ENCODE results near the gene PLXNA4. TPM values are rescaled to one million over a fixed set of nuclear protein-coding genes. Genes with fewer than 3 reads are reported as not detected.

PLXNA4 gene
- total RNA-seq, 1 experiment from 2014 or later = 1.0 TPM

GRCh38 chr7:132618271-132618955, 42.1 kb upstream of the PLXNA4 start:
- Histone ChIP-seq H2AFZ (no peak overlapping the region), H3K4me2 (no peak overlapping the region), H3K27ac (no peak overlapping the region), H3K4me1 (replicated peaks; ENCODE audit: insufficient read depth) (no peaks in the 10 kb centered on the region), H3K36me3 (ENCODE audit: low read depth) (no peaks in the 10 kb centered on the region), H3K9me2 (ENCODE audit: insufficient read depth) (no peaks in the 10 kb centered on the region), H3K79me2 (ENCODE audit: low read depth) (no peaks in the 10 kb centered on the region), H4K20me1 (ENCODE audit: insufficient read depth) (no peaks in the 10 kb centered on the region; the same call in 1 of the 2 replicates), H3K4me3 (no peak overlapping the region), H3K9me3 (ENCODE audit: insufficient read depth, low read depth) (no peaks in the 10 kb centered on the region; the same call in 1 of the 2 replicates), H3F3A (ENCODE audit: insufficient read depth, low read depth) (no peaks in the 10 kb centered on the region), H3K27me3 (ENCODE audit: insufficient read depth, low read depth) (peaks cover 87% of the 10 kb centered on the region)
- CTCF ChIA-PET = no interaction called here
- POLR2A ChIA-PET (ENCODE audit: unreplicated experiment) = interaction anchor here (0.6 kb wide), 1 partner anchor 177 kb away, joined by 3 read pairs; no protein-coding TSS in a partner anchor
- BruUV-seq (replicated peaks) = no TSS peak
- no peak for TF ChIP-seq CTCF (conservative IDR thresholded peaks at IDR 0.05)
- no peak for TF ChIP-seq EZH2 (IDR thresholded peaks at IDR 0.05; ENCODE audit: low read depth)
- DNase-seq = no peak
- intact Hi-C loops (cut with micrococcal nuclease; ENCODE audit: unreplicated experiment) = no loop called here

GRCh38 chr7:132614428-132615318, 38.4 kb upstream of the PLXNA4 start:
- Histone ChIP-seq H3K4me1 (replicated peaks; ENCODE audit: insufficient read depth) (no peaks in the 10 kb centered on the region), H4K20me1 (ENCODE audit: insufficient read depth) (no peaks in the 10 kb centered on the region), H3K4me3 (no peak overlapping the region), H3K4me2 (no peak overlapping the region), H3K9me2 (ENCODE audit: insufficient read depth) (no peaks in the 10 kb centered on the region), H3K36me3 (ENCODE audit: low read depth) (no peaks in the 10 kb centered on the region), H2AFZ (no peak overlapping the region), H3K27me3 (ENCODE audit: insufficient read depth, low read depth) (peaks cover 88% of the 10 kb centered on the region), H3K27ac (no peak overlapping the region), H3F3A (ENCODE audit: insufficient read depth, low read depth) (no peaks in the 10 kb centered on the region), H3K79me2 (ENCODE audit: low read depth) (no peaks in the 10 kb centered on the region), H3K9me3 (ENCODE audit: insufficient read depth, low read depth) (no peaks in the 10 kb centered on the region; the same call in 1 of the 2 replicates)
- DNase-seq = no peak
- ChIA-PET POLR2A (ENCODE audit: unreplicated experiment) (no interaction called here), CTCF (no interaction called here)
- TF ChIP-seq EZH2 (IDR thresholded peaks at IDR 0.05; ENCODE audit: low read depth) = no peak
- no peak for TF ChIP-seq CTCF (conservative IDR thresholded peaks at IDR 0.05)
- BruUV-seq (replicated peaks) = no TSS peak
- intact Hi-C loops (cut with micrococcal nuclease; ENCODE audit: unreplicated experiment) = no loop called here

GRCh38 chr7:132613737-132614136, 37.5 kb upstream of the PLXNA4 start:
- no peak for TF ChIP-seq EZH2 (IDR thresholded peaks at IDR 0.05; ENCODE audit: low read depth)
- TF ChIP-seq CTCF (conservative IDR thresholded peaks at IDR 0.05) = no peak
- H2AFZ ChIP-seq = no peak overlapping the region
- CTCF ChIA-PET = no interaction called here

More at GRCh38 chr7:132613737-132614136, 37.5 kb upstream of the PLXNA4 start:
- H3K36me3 ChIP-seq (ENCODE audit: low read depth) = no peaks in the 10 kb centered on the region
- no peak for DNase-seq
- no TSS peak for BruUV-seq (replicated peaks)
- H3K9me2 ChIP-seq (ENCODE audit: insufficient read depth) = no peaks in the 10 kb centered on the region
- intact Hi-C loops (cut with micrococcal nuclease; ENCODE audit: unreplicated experiment) = no loop called here
- POLR2A ChIA-PET (ENCODE audit: unreplicated experiment) = no interaction called here
- no peaks in the 10 kb centered on the region for H4K20me1 ChIP-seq (ENCODE audit: insufficient read depth)
- H3K27ac ChIP-seq = no peak overlapping the region
- no peaks in the 10 kb centered on the region for H3F3A ChIP-seq (ENCODE audit: insufficient read depth, low read depth)
- no peak overlapping the region for H3K4me3 ChIP-seq
- H3K4me2 ChIP-seq = no peak overlapping the region
- no peaks in the 10 kb centered on the region for H3K4me1 ChIP-seq (replicated peaks; ENCODE audit: insufficient read depth)
- H3K27me3 ChIP-seq (ENCODE audit: insufficient read depth, low read depth) = peaks cover 79% of the 10 kb centered on the region
- H3K79me2 ChIP-seq (ENCODE audit: low read depth) = no peaks in the 10 kb centered on the region
- H3K9me3 ChIP-seq (ENCODE audit: insufficient read depth, low read depth) = no peaks in the 10 kb centered on the region; the same call in 1 of the 2 replicates

All from PC-9 (cell line).